Immature natural killer cell (primary cell): ENCODE results near the gene CDK2AP2. TPM values are rescaled to one million over a fixed set of nuclear protein-coding genes. Genes with fewer than 3 reads are reported as not detected.
A peak's percentile ranks its signal among the peaks of the same experiment; 100 is the strongest.

ENCODE experiments used
- DNase-seq, 3 donors: peaks; one replicate each; pipeline ENCODE4 v3.0.0; 2022; ENCODE audit warnings: mixed read lengths in 1 of 3
- H3K27ac Mint-ChIP-seq, 6 donors: one replicate each; pipeline ENCODE4 v1.8.0; 2020; ENCODE audit warnings: mixed read lengths in 6 of 6, mild to moderate bottlenecking in 5 of 6, inconsistent platforms in 4 of 6, moderate library complexity in 3 of 6
- H3K27me3 Mint-ChIP-seq, 3 donors: one replicate each; pipeline ENCODE4 v1.8.0; 2020 to 2021; ENCODE audit warnings: low read depth in 3 of 3, mild to moderate bottlenecking in 3 of 3, mixed read lengths in 3 of 3, moderate library complexity in 3 of 3, inconsistent platforms in 1 of 3
- H3K36me3 Mint-ChIP-seq, 3 donors: one replicate each; pipeline ENCODE4 v1.8.0; 2020; ENCODE audit warnings: mixed read lengths in 3 of 3, inconsistent platforms in 2 of 3, mild to moderate bottlenecking in 2 of 3
- H3K4me1 Mint-ChIP-seq, 2 donors: one replicate each; pipeline ENCODE4 v1.8.0; 2020; ENCODE audit warnings: inconsistent platforms in 2 of 2, mild to moderate bottlenecking in 2 of 2, mixed read lengths in 2 of 2, moderate library complexity in 1 of 2
- H3K4me3 Mint-ChIP-seq, 5 donors: one replicate each; pipeline ENCODE4 v1.8.0; 2020; ENCODE audit warnings: mild to moderate bottlenecking in 5 of 5, mixed read lengths in 5 of 5, inconsistent platforms in 3 of 5, moderate library complexity in 3 of 5
- H3K9me3 Mint-ChIP-seq, 6 donors: one replicate each; pipeline ENCODE4 v1.8.0; 2020; ENCODE audit warnings: mild to moderate bottlenecking in 6 of 6, mixed read lengths in 6 of 6, inconsistent platforms in 4 of 6, moderate library complexity in 3 of 6
- polyA plus RNA-seq, 3 donors: library from polyadenylated mRNA; unstranded; fragments of 300-500 nt; fragmentation: Illumina TruSeq; gene quantifications; one replicate each; pipeline ENCODE4 v1.2.3, GENCODE V29; 2021

CDK2AP2 gene
- polyA plus RNA-seq, 3 donors from 2014 or later: 190 to 301 (median 226) TPM

- DNase-seq: peak; percentile 76 to 80 (median 78)
- Mint-ChIP-seq H3K27me3 (peaks cover 10 to 31% (median 23%) of the 10 kb centered on the region in 3 donors), H3K4me1 (peaks cover 52% of the 10 kb centered on the region in 2 donors), H3K27ac (peak within 1 kb of the TSS; percentile 96 to 99 (median 98)), H3K9me3 (no peaks in the 10 kb centered on the region), H3K36me3 (peaks cover 5 to 10% (median 9%) of the 10 kb centered on the region in 3 donors), H3K4me3 (peak within 1 kb of the TSS; percentile 90 to 93 (median 92))
Observed at GRCh38 chr11:67504950-67505581, 2.9 kb downstream of the CDK2AP2 start, which contains the start of gene PITPNM1. PITPNM1 (minus strand) TSS chr11:67505363; CDS start chr11:67504180, 1,183 bp downstream.

- H3K36me3 Mint-ChIP-seq: peaks cover 5 to 10% (median 9%) of the 10 kb centered on the region in 3 donors
- peak overlapping the region; percentile 89 to 92 (median 92) for H3K4me3 Mint-ChIP-seq
- peaks cover 8 to 29% (median 23%) of the 10 kb centered on the region in 3 donors for H3K27me3 Mint-ChIP-seq
- peaks cover 51 to 53% of the 10 kb centered on the region in 2 donors for H3K4me1 Mint-ChIP-seq
- H3K9me3 Mint-ChIP-seq: no peaks in the 10 kb centered on the region
- DNase-seq: peak; percentile 58 to 63 (median 61)
- H3K27ac Mint-ChIP-seq: peak overlapping the region; percentile 89 to 98 (median 92)
Observed at GRCh38 chr11:67504005-67504949, 3.7 kb downstream of the CDK2AP2 start.

DNA sequence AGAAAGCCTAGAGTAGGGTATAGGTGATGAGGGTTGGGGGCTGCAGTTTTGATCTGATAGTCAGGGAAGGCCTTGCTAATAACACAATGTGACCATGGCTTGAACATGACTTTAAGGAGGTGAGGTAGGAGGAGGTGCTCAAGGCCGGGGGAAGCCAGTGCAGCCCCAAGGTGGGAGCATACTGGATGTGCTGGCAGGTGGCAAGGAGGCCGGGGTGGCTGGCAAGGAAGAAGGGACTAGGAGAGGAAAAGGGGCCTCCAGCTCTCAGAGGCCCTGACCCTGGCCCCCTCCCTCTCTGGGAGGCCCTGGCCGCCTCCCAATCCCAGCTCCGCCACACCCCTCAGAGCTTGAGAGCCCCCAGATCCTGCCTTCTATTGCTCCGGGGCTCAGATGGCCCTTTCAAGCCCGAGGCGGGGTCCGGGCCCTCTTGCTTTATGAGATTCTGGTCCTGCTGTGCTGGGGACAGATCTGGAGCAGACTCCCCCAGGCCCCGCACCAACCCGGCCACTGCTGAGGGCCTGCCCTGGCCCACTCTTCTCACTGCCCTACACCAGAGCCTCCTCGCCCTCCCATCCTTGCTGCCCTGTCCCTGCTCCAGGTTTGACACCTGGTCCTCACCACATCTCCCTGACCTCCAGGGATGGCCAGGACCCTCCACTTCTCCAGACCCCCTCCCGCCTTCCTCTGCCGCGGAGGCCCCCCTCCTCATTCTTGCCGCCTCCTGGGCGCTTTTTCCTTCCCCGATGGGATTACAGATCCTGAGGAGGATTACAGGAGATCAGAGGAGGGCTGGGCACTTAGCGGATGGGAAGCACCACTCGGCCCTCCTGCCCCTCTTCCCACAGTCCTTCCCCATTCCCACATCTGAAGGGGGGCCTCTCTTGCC, 4.6 kb downstream of the CDK2AP2 start:
- peaks cover 0 to 25% (median 15%) of the 10 kb centered on the region in 3 donors for H3K27me3 Mint-ChIP-seq
- no peaks in the 10 kb centered on the region for H3K9me3 Mint-ChIP-seq
- peak overlapping the region in 4 of 6 donors; percentile 48 to 90 (median 71) for H3K27ac Mint-ChIP-seq
- no peak for DNase-seq
- H3K4me1 Mint-ChIP-seq: peaks cover 43 to 46% of the 10 kb centered on the region in 2 donors
- H3K36me3 Mint-ChIP-seq: peaks cover 5 to 10% (median 9%) of the 10 kb centered on the region in 3 donors
- H3K4me3 Mint-ChIP-seq: peak overlapping the region; percentile 69 to 87 (median 78)

DNA sequence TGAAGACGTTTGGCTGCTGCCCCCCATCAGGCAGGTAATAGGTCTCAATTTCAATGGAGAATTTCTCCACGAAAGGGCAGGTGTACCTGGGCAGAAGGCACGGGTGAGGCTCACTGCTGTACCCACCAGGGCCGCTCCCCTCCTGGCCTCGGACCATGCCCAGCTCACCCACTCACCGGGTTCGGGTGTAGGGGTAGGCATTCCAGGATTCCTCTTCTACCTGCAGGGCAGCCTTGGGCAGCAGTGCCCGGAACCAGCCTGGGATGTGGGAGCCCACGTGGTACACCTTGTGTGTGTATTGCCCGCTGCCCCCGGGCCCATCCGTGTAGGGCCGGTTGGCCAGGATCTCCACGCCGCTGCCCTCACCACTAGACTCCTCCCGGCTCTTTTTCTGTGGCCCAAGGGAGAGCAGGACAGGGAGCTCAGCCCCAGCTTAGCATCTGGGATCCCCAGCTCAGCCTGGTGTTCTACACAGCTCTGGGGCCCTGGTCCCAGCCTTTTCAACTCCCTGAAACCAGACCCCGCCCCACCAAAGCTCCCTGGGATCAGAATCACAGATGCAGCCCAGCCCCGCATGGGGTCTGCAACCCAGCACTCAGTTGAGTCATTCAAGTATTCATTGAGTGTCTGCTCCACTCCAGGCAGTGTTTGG, 5.5 kb downstream of the CDK2AP2 start:
- no peaks in the 10 kb centered on the region for H3K9me3 Mint-ChIP-seq
- H3K27me3 Mint-ChIP-seq: peaks cover 0 to 18% (median 11%) of the 10 kb centered on the region in 3 donors
- peaks cover 5 to 10% (median 9%) of the 10 kb centered on the region in 3 donors for H3K36me3 Mint-ChIP-seq
- peaks cover 38 to 43% of the 10 kb centered on the region in 2 donors for H3K4me1 Mint-ChIP-seq
- peak overlapping the region in 4 of 6 donors; percentile 32 to 90 (median 71) for H3K27ac Mint-ChIP-seq
- no peak for DNase-seq
- peak overlapping the region; percentile 69 to 87 (median 78) for H3K4me3 Mint-ChIP-seq

- no peaks in the 10 kb centered on the region for H3K9me3 Mint-ChIP-seq
- peaks cover 32 to 37% of the 10 kb centered on the region in 2 donors for H3K4me1 Mint-ChIP-seq
- DNase-seq: no peak
- peaks cover 5 to 10% (median 9%) of the 10 kb centered on the region in 3 donors for H3K36me3 Mint-ChIP-seq
- H3K27ac Mint-ChIP-seq: no peak overlapping the region
- H3K4me3 Mint-ChIP-seq: no peak overlapping the region
- peaks cover 0 to 18% (median 8%) of the 10 kb centered on the region in 3 donors for H3K27me3 Mint-ChIP-seq
Observed at GRCh38 chr11:67501854-67502253, 6.1 kb downstream of the CDK2AP2 start.

GRCh38 chr11:67500831-67501715, 6.9 kb downstream of the CDK2AP2 start:
- H3K9me3 Mint-ChIP-seq: no peaks in the 10 kb centered on the region

GRCh38 chr11:67500484-67500821, 7.5 kb downstream of the CDK2AP2 start:
- peak overlapping the region in 2 of 6 donors; percentile 8 to 11 for H3K27ac Mint-ChIP-seq
- peaks cover 5 to 10% (median 9%) of the 10 kb centered on the region in 3 donors for H3K36me3 Mint-ChIP-seq
- peaks cover 0 to 13% (median 5%) of the 10 kb centered on the region in 3 donors for H3K27me3 Mint-ChIP-seq
- no peak overlapping the region for H3K4me3 Mint-ChIP-seq
- no peaks in the 10 kb centered on the region for H3K9me3 Mint-ChIP-seq
- no peak for DNase-seq
- peaks cover 18 to 23% of the 10 kb centered on the region in 2 donors for H3K4me1 Mint-ChIP-seq

More at GRCh38 chr11:67500831-67501715, 6.9 kb downstream of the CDK2AP2 start:
- Mint-ChIP-seq H3K4me1 (peaks cover 24 to 29% of the 10 kb centered on the region in 2 donors), H3K27me3 (peaks cover 0 to 17% (median 8%) of the 10 kb centered on the region in 3 donors), H3K36me3 (peaks cover 5 to 10% (median 9%) of the 10 kb centered on the region in 3 donors), H3K4me3 (no peak overlapping the region), H3K27ac (peak overlapping the region in 2 of 6 donors; percentile 8 to 11)
- DNase-seq: no peak

DNA sequence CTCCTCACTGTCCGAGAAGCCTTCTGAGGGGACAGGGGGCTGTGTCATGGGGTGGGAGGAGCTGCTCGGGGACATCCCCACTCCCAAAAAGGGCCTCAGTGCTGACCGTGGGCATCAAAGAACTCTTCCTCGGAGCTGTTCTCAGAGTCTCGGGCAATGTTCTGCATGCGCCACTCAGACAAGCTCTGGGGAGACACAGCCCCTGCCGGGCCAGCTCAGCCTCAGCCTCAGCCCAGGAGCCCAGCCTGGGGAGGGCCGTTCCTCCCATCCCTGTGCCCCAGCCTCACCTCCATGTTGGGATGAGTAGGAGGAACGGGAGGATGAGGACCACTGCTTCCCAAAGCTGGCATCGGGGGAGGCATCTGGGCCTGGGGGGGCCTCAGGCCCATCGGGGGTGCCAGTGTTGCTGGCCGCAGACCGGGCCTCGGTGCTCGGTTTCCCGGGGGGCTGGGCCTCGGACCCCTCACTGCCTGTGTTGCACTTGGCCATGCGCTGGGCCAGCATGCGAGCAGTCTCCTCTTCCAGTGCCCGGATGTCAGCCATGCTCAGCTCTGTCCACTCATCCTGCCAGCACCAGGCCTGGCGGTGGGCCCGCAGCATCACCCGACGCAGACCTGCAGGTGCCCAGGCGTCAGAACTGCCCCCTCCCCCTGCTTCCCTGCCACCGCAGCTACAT, 8.0 kb downstream of the CDK2AP2 start:
- Mint-ChIP-seq H3K4me1 (peaks cover 16 to 22% of the 10 kb centered on the region in 2 donors), H3K9me3 (no peaks in the 10 kb centered on the region), H3K27ac (no peak overlapping the region), H3K27me3 (peaks cover 0 to 11% (median 4%) of the 10 kb centered on the region in 3 donors), H3K36me3 (peaks cover 5 to 10% (median 9%) of the 10 kb centered on the region in 3 donors), H3K4me3 (no peak overlapping the region)
- no peak for DNase-seq

DNA sequence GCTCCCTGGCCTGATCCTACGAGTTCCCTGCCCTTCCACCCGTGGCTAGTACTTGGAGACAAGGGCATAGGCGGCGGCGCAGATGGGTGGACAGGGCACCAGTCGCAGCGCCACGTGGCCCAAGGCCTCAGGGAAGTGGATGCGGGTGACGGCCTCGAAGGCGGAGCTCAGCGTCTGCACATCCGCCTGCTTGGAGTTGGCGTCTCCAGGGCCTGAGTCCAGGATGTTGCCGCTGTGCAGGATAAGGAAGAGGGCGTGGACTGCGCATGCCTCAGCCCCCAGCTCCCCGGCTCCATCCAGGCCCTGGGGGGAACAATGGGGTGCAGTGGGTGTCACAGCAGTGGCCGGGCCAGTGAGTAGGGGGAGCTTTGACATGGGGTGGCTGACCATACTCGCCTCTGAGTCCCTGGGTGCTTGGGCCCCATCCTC, 9.4 kb downstream of the CDK2AP2 start:
- Mint-ChIP-seq H3K9me3 (no peaks in the 10 kb centered on the region), H3K36me3 (peaks cover 5 to 10% (median 9%) of the 10 kb centered on the region in 3 donors), H3K4me1 (peaks cover 16 to 17% of the 10 kb centered on the region in 2 donors), H3K27ac (no peak overlapping the region), H3K27me3 (peaks cover 0 to 6% (median 2%) of the 10 kb centered on the region in 3 donors), H3K4me3 (no peak overlapping the region)
- no peak for DNase-seq

DNA sequence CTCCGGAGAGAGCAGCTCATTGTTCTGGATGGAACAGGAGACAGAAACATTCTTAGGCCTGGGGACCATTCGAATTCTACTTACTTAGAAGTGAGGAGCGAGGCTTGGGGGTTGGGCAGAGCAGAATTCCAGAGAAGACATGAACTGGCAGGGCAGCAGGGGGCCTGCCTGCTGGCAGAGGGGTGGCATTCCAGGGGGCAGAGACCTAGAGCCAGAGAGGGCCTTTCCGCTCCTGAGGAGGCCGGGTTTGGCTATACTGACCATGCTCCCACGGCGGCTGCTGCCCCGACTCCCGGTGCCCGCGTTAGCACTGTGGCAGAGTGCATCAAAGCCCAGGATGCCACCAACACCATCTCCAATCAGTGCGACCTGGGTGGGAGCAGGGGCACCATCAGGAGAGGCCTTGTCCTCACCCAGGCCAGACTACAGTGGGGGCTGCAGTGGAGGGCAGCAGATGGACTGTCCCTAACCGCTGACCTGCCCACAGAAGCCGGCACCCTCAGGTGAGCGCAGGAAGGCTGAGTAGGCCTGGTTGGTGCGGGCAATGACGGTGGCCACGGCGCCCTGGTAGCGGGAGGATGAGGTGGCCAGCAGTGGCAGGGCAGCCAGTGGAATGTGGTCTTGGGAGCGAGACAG, 10.2 kb downstream of the CDK2AP2 start:
- Mint-ChIP-seq H3K36me3 (peaks cover 5 to 10% (median 6%) of the 10 kb centered on the region in 3 donors), H3K27me3 (peaks cover 0 to 6% (median 2%) of the 10 kb centered on the region in 3 donors), H3K4me1 (peaks cover 11% of the 10 kb centered on the region in 2 donors), H3K9me3 (no peaks in the 10 kb centered on the region), H3K4me3 (no peak overlapping the region), H3K27ac (no peak overlapping the region)
- no peak for DNase-seq

- H3K9me3 Mint-ChIP-seq: no peaks in the 10 kb centered on the region
- no peak overlapping the region for H3K27ac Mint-ChIP-seq
- no peak overlapping the region for H3K4me3 Mint-ChIP-seq
- H3K27me3 Mint-ChIP-seq: peaks cover 0 to 4% (median 2%) of the 10 kb centered on the region in 3 donors
- peaks cover 7% of the 10 kb centered on the region in 2 donors for H3K4me1 Mint-ChIP-seq
- DNase-seq: no peak
- peaks cover 2 to 7% (median 3%) of the 10 kb centered on the region in 3 donors for H3K36me3 Mint-ChIP-seq
Observed at GRCh38 chr11:67496113-67496512, 11.8 kb downstream of the CDK2AP2 start.
